ENCODE measurements around the gene RHOB. TPM values are rescaled to one million over a fixed set of nuclear protein-coding genes. Genes with fewer than 3 reads are reported as not detected.

Gene RHOB
- total RNA-seq, 4 donors from 2014 or later: 61.7 to 245 (median 144) TPM

GRCh38 chr2:20430035-20430434 is 16.8 kb upstream of the RHOB start:
- Histone ChIP-seq H3K27me3 (no peaks in the 10 kb centered on the region), H3K4me1 (peaks cover 0 to 22% (median 15%) of the 10 kb centered on the region in 3 donors), H3K4me3 (no peak overlapping the region), H3K27ac (peak overlapping the region in 3 of 4 donors; percentile 19 to 65 (median 42)), H3K36me3 (no peaks in the 10 kb centered on the region), H3K9me3 (no peaks in the 10 kb centered on the region)
- 87 to 90% methylated on average over 4 of the region's 4 CpGs for WGBS, 2 donors
- no peak for DNase-seq
- no peak for TF ChIP-seq POLR2A (IDR thresholded peaks at IDR 0.05)
- TF ChIP-seq, protein P1, sequence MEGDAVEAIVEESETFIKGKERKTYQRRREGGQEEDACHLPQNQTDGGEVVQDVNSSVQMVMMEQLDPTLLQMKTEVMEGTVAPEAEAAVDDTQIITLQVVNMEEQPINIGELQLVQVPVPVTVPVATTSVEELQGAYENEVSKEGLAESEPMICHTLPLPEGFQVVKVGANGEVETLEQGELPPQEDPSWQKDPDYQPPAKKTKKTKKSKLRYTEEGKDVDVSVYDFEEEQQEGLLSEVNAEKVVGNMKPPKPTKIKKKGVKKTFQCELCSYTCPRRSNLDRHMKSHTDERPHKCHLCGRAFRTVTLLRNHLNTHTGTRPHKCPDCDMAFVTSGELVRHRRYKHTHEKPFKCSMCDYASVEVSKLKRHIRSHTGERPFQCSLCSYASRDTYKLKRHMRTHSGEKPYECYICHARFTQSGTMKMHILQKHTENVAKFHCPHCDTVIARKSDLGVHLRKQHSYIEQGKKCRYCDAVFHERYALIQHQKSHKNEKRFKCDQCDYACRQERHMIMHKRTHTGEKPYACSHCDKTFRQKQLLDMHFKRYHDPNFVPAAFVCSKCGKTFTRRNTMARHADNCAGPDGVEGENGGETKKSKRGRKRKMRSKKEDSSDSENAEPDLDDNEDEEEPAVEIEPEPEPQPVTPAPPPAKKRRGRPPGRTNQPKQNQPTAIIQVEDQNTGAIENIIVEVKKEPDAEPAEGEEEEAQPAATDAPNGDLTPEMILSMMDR (IDR thresholded peaks at IDR 0.05): no peak
- intact Hi-C loops (cut with DNase I): no loop called here

DNA sequence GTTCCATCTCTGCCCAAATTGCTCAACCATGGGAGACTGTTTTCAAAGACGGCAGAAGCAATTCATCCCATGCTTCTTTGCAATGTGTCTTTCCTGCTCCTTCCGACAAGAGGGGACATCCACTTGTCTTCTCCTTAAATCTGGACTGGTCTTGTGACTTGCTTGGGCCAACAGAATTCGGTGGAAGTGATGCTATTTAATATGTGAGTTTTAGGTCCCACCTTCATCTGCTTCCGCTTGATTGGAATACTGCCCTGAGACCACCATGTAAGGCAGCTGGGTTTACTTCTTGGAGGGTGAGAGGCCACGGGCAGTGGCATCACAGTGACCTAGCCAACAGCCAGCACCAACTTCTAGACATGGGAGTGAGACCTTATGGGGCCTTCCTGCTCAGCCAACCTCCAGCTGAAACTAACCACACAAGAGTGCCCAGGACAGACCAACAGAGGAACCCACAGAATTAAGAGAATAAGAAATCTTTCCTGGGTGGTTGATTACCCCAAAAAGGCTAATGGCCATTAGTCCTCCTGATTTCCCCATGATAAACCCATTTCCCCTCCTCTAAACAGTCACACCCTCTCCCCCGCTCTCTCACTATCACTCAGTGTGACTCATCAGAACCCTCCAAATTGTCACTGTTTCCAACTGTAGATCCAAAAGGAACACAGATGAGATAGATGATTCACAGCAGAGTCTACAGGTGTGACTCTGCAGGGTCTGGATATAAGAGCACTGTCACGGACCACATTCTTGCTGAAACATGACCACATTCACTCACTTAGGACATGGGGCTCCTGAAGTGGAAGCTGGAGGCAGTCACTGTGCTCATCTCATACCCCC is 16.2 kb upstream of the RHOB start:
- H3K27ac ChIP-seq: peak overlapping the region in 3 of 4 donors; percentile 19 to 42 (median 32)
- TF ChIP-seq, protein P1 (IDR thresholded peaks at IDR 0.05): no peak
- WGBS, 2 donors: 65 to 74% methylated on average over 7 of the region's 7 CpGs
- intact Hi-C loops (cut with DNase I): no loop called here
- no peaks in the 10 kb centered on the region for H3K27me3 ChIP-seq
- no peaks in the 10 kb centered on the region for H3K9me3 ChIP-seq
- no peaks in the 10 kb centered on the region for H3K36me3 ChIP-seq
- H3K4me1 ChIP-seq: peaks cover 0 to 19% (median 14%) of the 10 kb centered on the region in 3 donors
- DNase-seq: no peak
- no peak overlapping the region for H3K4me3 ChIP-seq

DNA sequence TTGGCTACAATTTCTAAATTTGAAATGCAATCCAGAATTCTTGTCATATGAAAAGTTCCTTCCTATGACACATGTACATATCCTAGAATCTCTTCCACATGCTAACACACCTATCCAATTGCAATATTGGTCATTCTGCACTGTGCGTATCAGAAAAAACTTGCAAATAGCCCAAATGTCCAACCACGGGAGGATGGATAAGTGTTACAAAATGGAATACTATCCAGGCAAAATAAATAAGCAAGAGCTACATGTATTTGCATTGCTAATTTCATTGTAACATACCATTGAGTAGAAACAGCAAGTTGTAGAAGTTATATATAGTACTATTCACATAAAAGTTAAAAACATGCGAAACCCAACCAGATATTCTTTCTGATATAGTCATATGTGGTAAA is 15.6 kb upstream of the RHOB start:
- peaks cover 0 to 18% (median 14%) of the 10 kb centered on the region in 3 donors for H3K4me1 ChIP-seq
- H3K36me3 ChIP-seq: no peaks in the 10 kb centered on the region
- no peaks in the 10 kb centered on the region for H3K27me3 ChIP-seq
- no peak overlapping the region for H3K27ac ChIP-seq
- TF ChIP-seq, protein P1 (IDR thresholded peaks at IDR 0.05): no peak
- no peak for TF ChIP-seq POLR2A (IDR thresholded peaks at IDR 0.05)
- no peak for DNase-seq
- no peak overlapping the region for H3K4me3 ChIP-seq
- intact Hi-C loops (cut with DNase I): no loop called here
- 93 to 96% methylated on average over 3 of the region's 3 CpGs for WGBS, 2 donors
- no peaks in the 10 kb centered on the region for H3K9me3 ChIP-seq

DNA sequence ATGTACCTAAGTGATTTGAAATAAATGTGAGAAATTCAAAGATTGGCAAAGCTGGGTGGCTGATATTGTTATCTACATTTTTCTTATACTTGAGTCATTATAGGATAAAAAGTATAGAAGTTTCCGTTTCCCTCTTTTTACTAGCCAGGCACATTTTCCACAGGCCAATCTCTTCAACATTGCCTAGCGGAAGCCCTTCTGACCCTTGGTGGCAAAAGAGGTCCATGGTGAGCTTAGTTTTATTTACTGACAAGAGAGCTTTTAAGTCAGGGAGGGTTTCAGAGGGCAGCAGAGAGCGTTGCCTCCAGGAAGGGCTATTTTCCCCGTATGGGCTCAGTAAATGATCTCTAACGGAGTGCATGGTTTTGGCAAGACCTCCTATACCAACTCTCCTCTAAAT is 15.1 kb upstream of the RHOB start:
- Histone ChIP-seq H3K9me3 (no peaks in the 10 kb centered on the region), H3K27me3 (no peaks in the 10 kb centered on the region), H3K27ac (no peak overlapping the region), H3K36me3 (no peaks in the 10 kb centered on the region), H3K4me1 (peaks cover 0 to 18% (median 14%) of the 10 kb centered on the region in 3 donors), H3K4me3 (no peak overlapping the region)
- DNase-seq: no peak
- WGBS, 2 donors: 76 to 86% methylated on average over 5 of the region's 5 CpGs
- intact Hi-C loops (cut with DNase I): no loop called here
- no peak for TF ChIP-seq POLR2A (IDR thresholded peaks at IDR 0.05)
- TF ChIP-seq, protein P1 (IDR thresholded peaks at IDR 0.05): no peak

GRCh38 chr2:20432714-20433113 is 14.2 kb upstream of the RHOB start:
- peaks cover 0 to 19% (median 14%) of the 10 kb centered on the region in 3 donors for H3K4me1 ChIP-seq
- H3K27ac ChIP-seq: no peak overlapping the region
- intact Hi-C loops (cut with DNase I): no loop called here
- no peak for DNase-seq
- H3K36me3 ChIP-seq: no peaks in the 10 kb centered on the region
- 76 to 81% methylated on average over 5 of the region's 5 CpGs for WGBS, 2 donors
- H3K27me3 ChIP-seq: no peaks in the 10 kb centered on the region
- TF ChIP-seq POLR2A (IDR thresholded peaks at IDR 0.05): no peak
- TF ChIP-seq, protein P1 (IDR thresholded peaks at IDR 0.05): no peak
- H3K4me3 ChIP-seq: no peak overlapping the region
- H3K9me3 ChIP-seq: no peaks in the 10 kb centered on the region
